EL (cell line): ENCODE measurements around the gene EIF3D.
A peak's percentile ranks its signal among the peaks of the same experiment; 100 is the strongest.

Experiments
- DNase-seq: peaks from one replicate; pipeline ENCODE4 v3.0.0-alpha.2; 2016

EIF3D gene

GRCh38 chr22:36505998-36506635 lies 22.8 kb downstream of the EIF3D start:
- no peak for DNase-seq

GRCh38 chr22:36497910-36498665 lies 30.9 kb downstream of the EIF3D start:
- no peak for DNase-seq

- no peak for DNase-seq
Measured at GRCh38 chr22:36493690-36494110, 35.3 kb downstream of the EIF3D start.

DNA sequence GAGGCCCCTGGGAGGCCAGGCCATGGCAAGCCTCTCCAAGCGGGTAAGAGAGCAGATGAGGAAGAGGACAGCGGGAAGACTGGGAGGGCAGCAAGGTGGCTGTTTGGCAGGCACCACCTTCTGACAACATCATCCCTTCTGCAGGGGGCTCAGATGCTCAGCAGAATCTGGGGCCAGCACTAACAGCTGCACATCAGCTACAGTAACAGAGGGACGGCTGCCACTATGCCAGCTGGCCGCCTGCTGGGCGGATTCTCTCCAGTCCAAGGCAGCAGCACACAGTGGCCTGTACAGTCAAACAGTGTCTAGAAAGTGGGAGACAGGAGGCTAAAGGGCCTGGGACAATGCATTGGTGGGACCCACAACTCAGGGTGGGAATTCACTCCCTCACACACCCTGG lies 36.9 kb downstream of the EIF3D start:
- DNase-seq = no peak

GRCh38 chr22:36491155-36491554 lies 37.8 kb downstream of the EIF3D start:
- no peak for DNase-seq

DNA sequence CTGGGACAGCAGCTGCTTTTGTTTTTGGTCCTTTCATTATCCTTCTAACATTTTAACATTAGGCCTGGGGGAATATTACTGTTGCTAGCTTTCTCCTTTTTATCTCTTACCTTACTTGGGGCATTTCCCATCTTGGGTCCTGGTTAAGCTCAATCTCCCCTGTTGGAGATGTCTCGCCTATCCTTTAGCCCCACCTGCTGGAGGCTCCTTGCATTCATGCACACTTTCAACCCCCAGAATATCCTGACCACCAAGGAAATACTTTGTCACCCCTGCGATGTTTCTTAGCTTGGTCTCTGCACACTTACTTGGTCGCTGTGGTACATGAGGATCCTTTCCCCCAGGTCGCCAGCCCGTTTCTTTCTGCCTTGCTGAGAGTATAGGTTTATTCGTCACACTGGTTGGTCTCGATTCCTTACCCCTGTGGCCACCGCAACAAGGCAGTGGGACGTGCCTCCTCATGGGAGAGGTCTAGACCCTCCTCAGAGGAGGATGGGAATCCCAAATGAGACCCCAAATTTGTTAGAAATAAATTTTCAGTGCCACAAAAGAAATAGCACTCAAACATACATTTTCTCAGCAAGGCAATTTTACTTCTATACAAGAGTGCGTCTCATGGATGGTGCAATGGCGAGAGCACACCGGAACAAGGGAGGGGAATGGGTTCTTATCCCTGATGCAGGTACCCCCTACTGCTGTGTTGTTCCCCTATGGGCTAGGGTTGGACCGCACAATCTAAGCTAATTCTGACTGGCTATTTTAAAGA lies 42.2 kb downstream of the EIF3D start:
- DNase-seq = peak; percentile 65

DNA sequence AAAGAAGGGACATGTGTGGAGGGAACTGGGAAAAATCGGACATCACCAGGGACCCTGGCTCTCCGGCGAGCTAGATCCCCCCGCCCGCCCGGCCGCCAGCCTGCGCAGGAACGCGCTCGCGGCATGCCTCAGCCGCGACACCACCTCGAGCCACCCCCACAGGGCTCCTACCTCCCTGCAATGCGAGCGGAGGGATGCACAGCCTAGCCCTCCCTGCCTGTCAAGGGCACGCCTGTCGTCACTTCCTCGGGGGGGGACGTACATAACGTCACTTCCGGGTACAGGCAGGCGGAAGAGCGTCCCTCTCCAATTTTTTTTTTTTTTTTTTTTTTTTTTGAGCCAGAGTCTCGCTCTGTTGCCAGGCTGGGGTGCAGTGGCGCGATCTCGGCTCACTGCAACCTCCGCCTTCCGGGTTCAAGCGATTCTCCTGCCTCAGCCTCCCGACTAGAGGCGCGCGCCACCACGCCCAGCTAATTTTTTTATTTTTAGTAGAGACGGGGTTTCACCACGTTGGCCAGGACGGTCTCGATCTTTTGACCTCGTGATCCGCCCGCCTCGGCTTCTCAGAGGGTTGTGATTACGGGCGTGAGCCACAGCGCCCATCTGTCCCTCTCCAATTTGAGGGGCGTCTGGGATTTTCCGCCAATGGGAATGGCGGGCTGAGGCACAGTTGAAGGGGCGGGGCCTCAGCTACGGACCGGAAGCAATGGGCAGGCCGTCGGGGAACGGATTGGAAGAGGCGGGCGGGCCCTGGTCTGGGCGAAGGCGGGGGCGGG lies 47.4 kb downstream of the EIF3D start, which contains the start of gene TXN2:
TXN2 (minus strand) TSS at position 248 of the 776 bp plus-strand sequence. CDS start 803 bp downstream, outside the sequence.
- peak; percentile 98 for DNase-seq

DNA sequence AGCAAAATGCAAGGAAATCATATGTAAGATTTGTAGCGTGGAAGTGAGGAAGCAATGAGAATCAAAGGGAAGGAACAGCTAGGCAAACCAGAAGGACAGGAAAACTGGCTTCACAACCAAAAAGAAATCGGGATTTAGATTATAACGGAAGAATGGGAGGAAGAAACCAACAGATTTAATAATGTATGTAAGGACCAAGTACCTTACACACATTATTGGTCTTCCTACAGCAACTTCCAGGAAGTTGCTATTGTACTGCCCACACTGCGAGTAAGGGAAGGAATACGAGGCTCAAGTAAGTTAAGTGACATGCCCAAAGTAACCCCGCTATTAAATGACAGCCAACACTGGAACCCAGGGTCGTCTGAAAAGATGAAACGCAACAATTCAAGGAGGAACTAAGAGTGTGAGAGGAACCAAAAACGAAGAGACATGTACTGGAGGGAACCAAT lies 48.0 kb downstream of the EIF3D start:
- no peak for DNase-seq

DNA sequence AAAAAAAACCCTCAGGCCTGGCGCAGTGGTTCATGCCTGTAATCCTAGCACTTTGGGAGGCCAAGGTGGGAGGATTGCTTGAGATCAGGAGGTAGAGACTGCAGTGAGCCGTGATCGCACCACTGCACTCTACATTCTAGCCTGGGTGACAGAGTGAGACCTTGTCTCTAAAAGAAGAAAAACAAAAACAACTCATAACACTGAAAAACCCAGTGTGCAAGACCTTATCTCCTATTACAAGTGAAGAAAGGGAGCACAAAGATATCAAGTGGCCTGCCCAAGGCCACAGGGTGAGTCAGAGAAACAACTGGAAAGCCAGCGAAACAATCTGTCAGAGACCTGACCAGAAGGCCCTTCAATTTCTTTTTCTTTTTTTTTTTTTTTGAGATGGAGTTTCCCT lies 50.0 kb downstream of the EIF3D start:
- DNase-seq = no peak

DNA sequence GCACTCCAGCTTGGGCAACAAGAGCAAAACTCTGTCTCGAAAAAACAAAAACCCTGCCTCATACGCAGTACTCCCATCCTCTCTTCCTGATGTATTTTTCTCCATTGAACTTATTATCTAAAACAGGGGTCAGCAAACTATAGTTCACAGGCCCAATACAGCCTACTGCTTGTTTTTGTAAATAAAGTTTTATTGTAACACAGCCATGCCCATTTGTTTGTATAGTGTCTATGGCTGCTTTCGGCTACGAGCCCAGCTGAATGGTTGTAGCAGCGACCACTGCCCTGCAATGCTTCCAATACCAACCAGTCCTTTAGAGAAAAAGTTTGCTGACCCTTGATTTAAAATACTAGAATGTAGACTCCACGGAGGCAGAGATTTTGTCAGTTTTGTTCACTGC lies 53.6 kb downstream of the EIF3D start:
- no peak for DNase-seq

DNA sequence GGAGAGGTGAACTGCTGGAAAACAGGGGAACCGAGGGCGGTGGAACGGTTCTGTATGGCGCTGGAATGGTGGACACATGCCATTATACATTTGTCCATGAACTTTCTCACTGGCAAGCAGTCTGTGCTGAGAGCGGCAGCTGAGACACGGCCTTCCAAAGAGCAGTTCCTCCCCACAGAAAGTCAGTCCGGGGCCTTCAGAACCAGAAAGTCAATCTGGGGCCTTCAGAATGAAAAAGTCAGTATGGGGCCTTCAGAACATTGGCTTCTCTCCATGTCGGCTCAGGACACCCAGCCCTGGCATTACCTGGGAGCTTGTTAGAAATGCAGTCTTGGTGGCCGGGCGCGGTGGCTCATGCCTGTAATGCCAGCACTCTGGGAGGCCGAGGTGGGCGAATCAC lies 56.3 kb downstream of the EIF3D start:
- no peak for DNase-seq

GRCh38 chr22:36471341-36471821 lies 57.6 kb downstream of the EIF3D start:
- DNase-seq = peak; percentile 83

DNA sequence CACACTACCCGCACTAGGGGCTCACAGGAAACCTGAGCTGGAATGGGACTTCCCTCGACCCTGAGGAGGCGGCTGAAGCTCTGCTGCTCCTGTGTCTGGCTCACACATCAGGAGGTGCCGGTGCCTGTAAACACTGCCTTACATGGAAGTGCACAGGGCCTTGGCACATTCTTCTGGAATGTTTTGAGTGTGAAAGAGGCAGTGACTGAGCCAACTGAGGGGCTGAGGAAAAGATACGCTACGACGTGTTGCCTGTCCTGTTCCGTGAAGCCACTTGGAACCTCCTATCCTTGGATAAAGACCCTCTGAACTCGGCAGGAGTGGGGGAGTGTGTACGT lies 58.0 kb downstream of the EIF3D start:
- peak; percentile 45 for DNase-seq

DNA sequence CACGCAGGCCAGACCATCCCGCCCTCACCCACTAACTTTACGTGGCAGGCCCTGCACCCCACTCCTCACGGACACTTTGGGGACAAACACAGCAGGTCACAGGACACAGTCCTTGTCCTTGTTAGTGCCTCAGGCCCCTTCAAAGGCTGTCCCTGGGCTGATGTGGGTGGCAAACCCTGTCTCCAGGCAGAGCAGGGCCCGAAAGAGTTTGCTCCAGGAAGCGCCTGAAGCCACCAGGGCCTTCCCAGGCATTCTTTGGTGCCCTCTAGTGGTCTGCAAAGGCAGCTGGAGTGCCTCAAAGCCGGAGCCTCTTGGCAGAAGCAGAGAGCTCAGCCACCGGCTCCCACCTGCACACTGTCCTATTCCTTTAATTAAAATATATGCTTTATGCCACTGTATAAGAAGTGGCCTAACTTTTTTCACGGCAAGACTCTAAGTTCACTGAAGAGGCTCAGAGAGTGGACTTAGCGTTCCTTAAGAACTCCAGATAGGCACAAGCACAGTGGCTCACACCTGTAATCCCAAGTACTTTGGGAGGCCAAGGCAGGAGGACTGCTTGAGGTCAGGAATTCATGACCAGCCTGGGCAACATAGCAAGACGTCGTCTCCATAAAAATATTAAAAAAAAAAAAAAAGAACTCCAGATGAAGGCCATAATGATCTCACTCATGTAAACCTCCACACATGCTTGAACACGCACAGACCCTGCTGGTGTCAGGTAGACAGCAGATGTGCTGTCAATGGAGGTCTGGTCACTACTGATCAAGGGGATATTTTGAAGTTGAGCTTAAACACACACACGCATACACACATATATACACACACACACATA lies 58.6 kb downstream of the EIF3D start:
- peak; percentile 88 for DNase-seq

DNA sequence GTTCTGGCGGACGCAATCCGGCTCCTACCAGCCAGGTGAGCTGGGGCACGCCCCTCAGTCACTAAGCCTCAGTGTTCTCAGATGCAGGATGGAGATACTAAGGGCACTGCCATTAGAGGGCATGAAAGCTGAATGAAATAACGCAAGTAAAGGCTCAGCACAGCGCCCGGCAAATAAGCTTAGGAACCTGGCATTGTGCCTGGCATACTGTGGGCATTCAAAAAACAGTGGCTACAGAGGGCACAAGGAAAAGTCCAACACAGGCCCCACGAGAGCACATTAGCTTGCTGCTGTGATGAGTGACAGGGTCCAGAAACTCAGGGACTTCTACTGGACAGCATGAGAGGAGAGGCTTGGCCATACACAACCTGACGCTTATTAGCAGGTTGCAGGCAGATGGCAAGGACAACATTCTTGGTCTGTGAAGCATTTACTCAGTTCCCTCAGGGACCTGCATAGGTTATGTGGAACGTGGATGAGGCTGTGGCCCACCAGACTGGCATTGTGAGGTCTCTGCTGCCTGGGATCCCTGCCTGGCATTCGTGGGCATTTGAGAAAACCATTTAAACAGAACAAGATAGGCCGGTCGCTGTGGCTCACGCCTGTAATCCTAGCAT lies 59.8 kb downstream of the EIF3D start:
- DNase-seq = no peak

DNA sequence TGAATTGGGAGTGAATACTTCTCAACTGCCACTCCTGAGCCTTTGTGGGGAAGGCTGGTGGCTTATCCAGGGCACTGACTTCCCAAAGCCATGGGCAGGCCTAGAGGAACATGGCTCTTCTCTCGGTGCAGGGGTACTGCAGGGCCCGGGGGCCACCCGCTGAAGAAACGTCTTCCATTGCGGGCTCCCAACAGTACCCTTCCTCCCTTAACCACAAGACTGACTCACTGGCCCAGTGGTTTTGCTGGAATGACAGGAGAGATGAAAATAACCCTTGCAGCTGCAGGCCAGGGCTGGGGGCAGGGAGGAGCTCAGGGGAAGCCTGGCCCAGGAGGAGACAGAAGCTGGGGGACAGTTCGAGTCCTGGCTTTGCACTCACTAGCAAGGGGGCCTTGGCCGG lies 61.0 kb downstream of the EIF3D start:
- peak; percentile 98 for DNase-seq

- DNase-seq = peak; percentile 94
Measured at GRCh38 chr22:36467042-36467810, 61.7 kb downstream of the EIF3D start.

- no peak for DNase-seq
Measured at GRCh38 chr22:36466258-36466657, 62.7 kb downstream of the EIF3D start.

DNA sequence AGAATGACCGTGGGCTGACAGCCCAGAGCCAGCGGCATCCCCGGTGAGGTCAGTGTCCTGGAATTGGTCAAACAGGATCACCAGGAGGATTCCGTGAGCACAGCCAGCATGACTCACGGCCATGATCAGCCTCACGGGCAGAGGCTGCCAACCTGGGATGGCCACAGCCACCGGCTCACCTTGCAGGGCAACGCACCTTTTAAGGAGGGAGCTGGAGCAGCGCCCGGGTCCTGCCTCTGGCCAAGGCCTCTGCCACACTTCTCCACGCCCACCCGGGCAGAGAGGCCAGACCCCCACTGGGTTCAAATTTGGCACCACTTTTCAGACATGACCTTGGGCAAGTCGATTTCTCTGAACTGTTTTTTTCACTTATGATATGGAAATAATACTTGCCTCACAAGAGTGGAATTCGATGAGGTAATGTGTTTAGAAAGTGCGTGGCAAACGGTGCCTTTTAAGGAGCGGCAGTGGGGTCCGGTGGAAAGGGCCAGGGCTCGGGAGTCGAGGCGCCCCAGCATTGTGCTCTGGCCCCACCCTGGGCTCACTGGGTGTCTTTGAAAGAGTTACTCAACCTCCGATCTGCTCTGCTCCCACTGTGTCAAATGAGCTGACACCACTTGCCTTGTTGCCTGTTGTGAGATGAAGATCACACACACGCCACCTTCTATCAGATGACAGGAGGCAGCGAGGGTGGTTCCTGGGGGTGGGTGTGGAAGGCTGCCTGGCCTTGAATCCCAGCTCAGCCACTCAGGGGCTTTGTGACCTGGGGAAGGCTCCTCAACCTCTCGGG lies 63.5 kb downstream of the EIF3D start:
- DNase-seq = peak; percentile 99
